ENCODE results near the gene SIDT2.

DNA sequence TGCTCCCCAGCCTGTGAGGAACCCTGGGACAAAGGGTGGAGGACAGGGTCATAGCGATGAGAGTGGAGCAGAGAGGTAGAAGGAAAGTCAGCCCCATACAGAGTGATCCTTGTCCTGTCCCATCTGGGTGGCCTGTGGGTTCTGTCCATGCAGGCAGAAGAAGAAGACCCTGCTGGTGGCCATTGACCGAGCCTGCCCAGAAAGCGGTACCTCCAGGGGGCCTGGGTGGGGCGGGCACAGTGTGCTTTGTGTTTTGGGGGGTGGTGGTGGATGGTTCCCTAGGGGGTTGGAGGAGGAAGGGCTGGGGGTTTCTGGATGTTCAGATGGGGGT lies 7.9 kb downstream of the SIDT2 start:
- TF ChIP-seq, protein P1, sequence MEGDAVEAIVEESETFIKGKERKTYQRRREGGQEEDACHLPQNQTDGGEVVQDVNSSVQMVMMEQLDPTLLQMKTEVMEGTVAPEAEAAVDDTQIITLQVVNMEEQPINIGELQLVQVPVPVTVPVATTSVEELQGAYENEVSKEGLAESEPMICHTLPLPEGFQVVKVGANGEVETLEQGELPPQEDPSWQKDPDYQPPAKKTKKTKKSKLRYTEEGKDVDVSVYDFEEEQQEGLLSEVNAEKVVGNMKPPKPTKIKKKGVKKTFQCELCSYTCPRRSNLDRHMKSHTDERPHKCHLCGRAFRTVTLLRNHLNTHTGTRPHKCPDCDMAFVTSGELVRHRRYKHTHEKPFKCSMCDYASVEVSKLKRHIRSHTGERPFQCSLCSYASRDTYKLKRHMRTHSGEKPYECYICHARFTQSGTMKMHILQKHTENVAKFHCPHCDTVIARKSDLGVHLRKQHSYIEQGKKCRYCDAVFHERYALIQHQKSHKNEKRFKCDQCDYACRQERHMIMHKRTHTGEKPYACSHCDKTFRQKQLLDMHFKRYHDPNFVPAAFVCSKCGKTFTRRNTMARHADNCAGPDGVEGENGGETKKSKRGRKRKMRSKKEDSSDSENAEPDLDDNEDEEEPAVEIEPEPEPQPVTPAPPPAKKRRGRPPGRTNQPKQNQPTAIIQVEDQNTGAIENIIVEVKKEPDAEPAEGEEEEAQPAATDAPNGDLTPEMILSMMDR (IDR thresholded peaks at IDR 0.05) = no peak
- TF ChIP-seq POLR2A (IDR thresholded peaks at IDR 0.05) = no peak

Measured in body of pancreas (tissue), 4 donors.